ENCODE data around the gene MAPRE2. TPM values are rescaled to one million over a fixed set of nuclear protein-coding genes. Genes with fewer than 3 reads are reported as not detected.

Gene MAPRE2
- total and polyA plus RNA-seq, 4 donors, result 12.5 to 57.8 (median 19.8) TPM

DNA sequence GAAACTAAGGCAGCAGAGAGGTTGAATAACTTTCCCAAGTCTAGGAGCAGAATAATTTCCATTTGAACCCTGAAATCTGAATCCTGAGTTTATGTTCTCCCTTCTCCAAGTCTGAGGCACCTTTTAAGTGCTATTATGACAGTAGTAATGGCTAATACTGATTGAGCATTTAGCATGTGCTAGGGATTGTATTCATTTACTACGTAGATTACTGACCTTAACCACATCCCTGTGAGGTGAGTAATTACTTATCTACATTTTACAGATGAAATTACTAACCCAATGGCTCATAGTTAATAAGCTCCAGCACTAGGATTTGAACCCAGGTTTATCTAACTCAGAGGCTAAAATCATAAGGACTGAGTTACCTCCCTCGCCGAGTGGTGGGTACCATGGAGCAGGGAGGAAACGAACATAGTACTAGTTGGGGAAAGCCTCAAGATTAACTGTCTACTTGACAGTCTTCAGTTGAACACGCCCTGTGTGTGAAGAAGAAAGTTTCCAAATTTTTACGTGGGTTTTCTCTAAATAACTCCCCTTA is 93.0 kb downstream of the MAPRE2 start:
- Histone ChIP-seq H3K36me3 (ENCODE audit: control insufficient read depth in 4 of 4, insufficient read depth in 4 of 4, low read length in 4 of 4) (peaks cover 1 to 41% (median 8%) of the 10 kb centered on the region in 4 donors), H3K4me3 (no peak overlapping the region), H3K9ac (ENCODE audit: insufficient read depth in 1 of 2, low read length in 2 of 2) (no peak overlapping the region), H3K27me3 (ENCODE audit: control insufficient read depth in 3 of 3, insufficient read depth in 3 of 3, low read length in 2 of 3) (no peaks in the 10 kb centered on the region), H3K9me3 (ENCODE audit: control insufficient read depth in 4 of 4, insufficient read depth in 3 of 4, low read length in 3 of 4) (no peaks in the 10 kb centered on the region), H3K27ac (ENCODE audit: low read depth in 1 of 2, low read length in 1 of 2) (peak overlapping the region in 1 of 2 donors; percentile 80), H3K4me1 (ENCODE audit: control insufficient read depth in 5 of 5, insufficient read depth in 5 of 5, low read length in 5 of 5) (peaks cover 0 to 18% (median 0%) of the 10 kb centered on the region in 5 donors)
- DNase-seq (no peak), ATAC-seq (ENCODE audit: insufficient read depth, low FRiP score) (no peak)
- TF ChIP-seq, protein P1, sequence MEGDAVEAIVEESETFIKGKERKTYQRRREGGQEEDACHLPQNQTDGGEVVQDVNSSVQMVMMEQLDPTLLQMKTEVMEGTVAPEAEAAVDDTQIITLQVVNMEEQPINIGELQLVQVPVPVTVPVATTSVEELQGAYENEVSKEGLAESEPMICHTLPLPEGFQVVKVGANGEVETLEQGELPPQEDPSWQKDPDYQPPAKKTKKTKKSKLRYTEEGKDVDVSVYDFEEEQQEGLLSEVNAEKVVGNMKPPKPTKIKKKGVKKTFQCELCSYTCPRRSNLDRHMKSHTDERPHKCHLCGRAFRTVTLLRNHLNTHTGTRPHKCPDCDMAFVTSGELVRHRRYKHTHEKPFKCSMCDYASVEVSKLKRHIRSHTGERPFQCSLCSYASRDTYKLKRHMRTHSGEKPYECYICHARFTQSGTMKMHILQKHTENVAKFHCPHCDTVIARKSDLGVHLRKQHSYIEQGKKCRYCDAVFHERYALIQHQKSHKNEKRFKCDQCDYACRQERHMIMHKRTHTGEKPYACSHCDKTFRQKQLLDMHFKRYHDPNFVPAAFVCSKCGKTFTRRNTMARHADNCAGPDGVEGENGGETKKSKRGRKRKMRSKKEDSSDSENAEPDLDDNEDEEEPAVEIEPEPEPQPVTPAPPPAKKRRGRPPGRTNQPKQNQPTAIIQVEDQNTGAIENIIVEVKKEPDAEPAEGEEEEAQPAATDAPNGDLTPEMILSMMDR (IDR thresholded peaks at IDR 0.05; ENCODE audit: control extremely low read depth, extremely low read depth), result no peak
- WGBS, 2 donors, result 92 to 96% methylated on average over 6 of the region's 6 CpGs

DNA sequence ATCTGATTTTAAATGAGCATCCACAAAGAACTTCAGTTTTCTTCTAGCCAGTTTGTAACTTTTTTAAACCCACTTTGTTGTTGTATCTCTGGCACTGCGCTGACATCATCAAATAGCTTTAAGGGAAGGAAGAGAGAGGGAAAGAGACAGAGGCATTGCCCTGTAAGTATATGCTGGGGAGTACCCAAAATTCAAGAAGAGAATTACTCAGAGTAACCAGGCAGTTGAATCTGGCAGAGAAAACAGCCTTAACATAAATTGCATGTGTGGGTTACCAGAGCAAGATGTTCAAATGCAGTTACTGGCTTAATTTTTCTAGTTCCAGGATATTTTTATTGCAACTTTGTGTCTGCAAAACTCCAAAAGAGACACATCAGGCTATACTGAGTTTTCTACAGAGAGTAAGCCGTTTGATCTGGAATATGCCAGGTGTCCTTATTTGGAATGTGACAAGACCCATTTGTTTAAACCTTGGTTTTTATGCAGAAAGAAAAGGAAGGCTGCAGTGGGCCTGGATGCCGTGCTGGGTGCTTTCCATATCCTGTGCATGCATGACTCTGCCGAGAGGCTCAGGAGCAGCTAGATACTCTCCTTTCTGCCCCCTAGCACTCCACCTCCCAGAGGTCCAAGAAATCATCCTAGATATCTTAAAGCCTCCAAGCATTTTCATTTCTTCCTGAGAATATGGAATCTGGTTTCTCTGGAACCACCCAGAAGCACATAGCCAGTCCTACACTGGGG is 93.7 kb downstream of the MAPRE2 start:
- peaks cover 0 to 38% (median 6%) of the 10 kb centered on the region in 4 donors for H3K36me3 ChIP-seq (ENCODE audit: control insufficient read depth in 4 of 4, insufficient read depth in 4 of 4, low read length in 4 of 4)
- WGBS, 2 donors, result 92 to 94% methylated on average over 4 of the region's 4 CpGs
- no peaks in the 10 kb centered on the region for H3K9me3 ChIP-seq (ENCODE audit: control insufficient read depth in 4 of 4, insufficient read depth in 3 of 4, low read length in 3 of 4)
- TF ChIP-seq, protein P1 (IDR thresholded peaks at IDR 0.05; ENCODE audit: control extremely low read depth, extremely low read depth), result no peak
- no peak overlapping the region for H3K4me3 ChIP-seq
- no peak for ATAC-seq (ENCODE audit: insufficient read depth, low FRiP score)
- no peaks in the 10 kb centered on the region for H3K27me3 ChIP-seq (ENCODE audit: control insufficient read depth in 3 of 3, insufficient read depth in 3 of 3, low read length in 2 of 3)
- no peak for DNase-seq
- no peak overlapping the region for H3K9ac ChIP-seq (ENCODE audit: insufficient read depth in 1 of 2, low read length in 2 of 2)
- H3K27ac ChIP-seq (ENCODE audit: low read depth in 1 of 2, low read length in 1 of 2), result peak overlapping the region in 1 of 2 donors; percentile 80
- H3K4me1 ChIP-seq (ENCODE audit: control insufficient read depth in 5 of 5, insufficient read depth in 5 of 5, low read length in 5 of 5), result peaks cover 0 to 18% (median 0%) of the 10 kb centered on the region in 5 donors

DNA sequence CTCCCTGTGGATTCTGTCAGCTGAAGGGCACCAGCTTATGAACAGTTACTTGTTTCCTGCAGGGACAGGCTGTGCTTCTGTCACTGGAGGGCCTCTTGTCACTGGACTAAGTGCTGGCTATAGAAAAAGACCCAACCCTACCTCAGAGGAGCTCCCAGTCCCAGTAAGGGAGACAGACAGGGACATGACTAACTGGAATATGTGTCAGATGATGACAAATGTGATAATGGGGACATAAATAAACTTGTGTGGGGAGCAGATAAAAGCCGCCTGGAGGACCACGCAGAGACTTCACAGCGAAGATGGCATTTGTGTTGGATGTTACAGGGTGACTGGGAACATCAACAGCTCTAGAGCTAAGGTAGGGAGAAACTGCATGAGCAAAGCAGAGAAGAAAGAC is 95.0 kb downstream of the MAPRE2 start:
- ATAC-seq (ENCODE audit: insufficient read depth, low FRiP score), result no peak
- no peaks in the 10 kb centered on the region for H3K9me3 ChIP-seq (ENCODE audit: control insufficient read depth in 4 of 4, insufficient read depth in 3 of 4, low read length in 3 of 4)
- H3K36me3 ChIP-seq (ENCODE audit: control insufficient read depth in 4 of 4, insufficient read depth in 4 of 4, low read length in 4 of 4), result peaks cover 0 to 47% (median 8%) of the 10 kb centered on the region in 4 donors
- TF ChIP-seq, protein P1 (IDR thresholded peaks at IDR 0.05; ENCODE audit: control extremely low read depth, extremely low read depth), result no peak
- no peak for DNase-seq
- peaks cover 0 to 14% (median 0%) of the 10 kb centered on the region in 5 donors for H3K4me1 ChIP-seq (ENCODE audit: control insufficient read depth in 5 of 5, insufficient read depth in 5 of 5, low read length in 5 of 5)
- no peak overlapping the region for H3K9ac ChIP-seq (ENCODE audit: insufficient read depth in 1 of 2, low read length in 2 of 2)
- no peaks in the 10 kb centered on the region for H3K27me3 ChIP-seq (ENCODE audit: control insufficient read depth in 3 of 3, insufficient read depth in 3 of 3, low read length in 2 of 3)
- H3K4me3 ChIP-seq, result no peak overlapping the region
- 77 to 86% methylated on average over 3 of the region's 3 CpGs for WGBS, 2 donors
- H3K27ac ChIP-seq (ENCODE audit: low read depth in 1 of 2, low read length in 1 of 2), result peak overlapping the region in 1 of 2 donors; percentile 86
